ENCODE data around the gene SPNS3. TPM values are rescaled to one million over a fixed set of nuclear protein-coding genes. Genes with fewer than 3 reads are reported as not detected.

Gene SPNS3
- total and polyA plus RNA-seq, 9 of the 15 experiments (the other 6 are each of a cell fraction or from before 2014, with no cell fraction given): not detected

- H3K9ac ChIP-seq (ENCODE audit: insufficient read depth in 1 of 2, low read depth in 2 of 2, low read length in 2 of 2): peak overlapping the region in 1 of 2 experiments; percentile 45; a peak in 1 of 4 replicates
- no peaks in the 10 kb centered on the region for H3K9me1 ChIP-seq (ENCODE audit: control insufficient read depth, insufficient read depth, low read length)
- H3K36me3 ChIP-seq (ENCODE audit: control insufficient read depth, insufficient read depth, low read length): no peaks in the 10 kb centered on the region
- no peak overlapping the region for H3K4me3 ChIP-seq
- ChIA-PET CTCF (ENCODE audit: low intra/inter-chr PET ratio) (no interaction called here), POLR2A (interaction anchor here (0.5 kb wide), 1 partner anchor 553 kb away, joined by 3 read pairs; no protein-coding TSS in a partner anchor)
- H2AFZ ChIP-seq (ENCODE audit: low read depth, low read length): no peak overlapping the region
- peaks cover 0 to 26% of the 10 kb centered on the region in 2 experiments; a peak in 2 of 5 replicates for H3K4me1 ChIP-seq (replicated peaks in 1 of 2; ENCODE audit: control insufficient read depth in 2 of 2, insufficient read depth in 2 of 2, low read length in 2 of 2)
- BruUV-seq (replicated peaks): no TSS peak
- in situ Hi-C loops (cut with MboI) (no loop called here), intact Hi-C loops (cut with micrococcal nuclease) (no loop called here)
- no peak overlapping the region for H3K27ac ChIP-seq (ENCODE audit: extremely low read depth, low read depth, low read length)
- no peaks in the 10 kb centered on the region for H3K79me2 ChIP-seq (ENCODE audit: control insufficient read depth, insufficient read depth, low read length)
- ATAC-seq (no peak), DNase-seq (ENCODE audit: extremely low read depth in 1 of 4, low spot score in 3 of 4) (no peak), FAIRE-seq (no peak)
- peaks cover 3% of the 10 kb centered on the region; the same call in 1 of the 2 replicates for H4K20me1 ChIP-seq (replicated peaks; ENCODE audit: control insufficient read depth, insufficient read depth, low read length)
- H3K4me2 ChIP-seq (ENCODE audit: insufficient read depth, low read length): no peak overlapping the region
- WGBS (ENCODE audit: insufficient coverage, low coverage, missing lambda C conversion rate): 5% methylated on average over 11 of the region's 24 CpGs
- H3K9me3 ChIP-seq (replicated peaks; ENCODE audit: control insufficient read depth, insufficient read depth, low read depth, low read length): no peaks in the 10 kb centered on the region
- peaks cover 0 to 61% of the 10 kb centered on the region in 2 experiments; a peak in 2 of 5 replicates for H3K27me3 ChIP-seq (ENCODE audit: control insufficient read depth in 2 of 2, insufficient read depth in 2 of 2, low read length in 2 of 2)
- TF ChIP-seq HNRNPH1 (optimal IDR thresholded peaks at IDR 0.05; ENCODE audit: low read depth, low read length): no peak
- no peak for TF ChIP-seq CEBPG (CRISPR knock-in tag; IDR thresholded peaks at IDR 0.05)
- TF ChIP-seq CEBPG (tag; conservative IDR thresholded peaks at IDR 0.05 in 1 of 2, IDR thresholded peaks at IDR 0.05 in 1 of 2): 0 out of 4 replicates have a peak, but pooled peaks of 1 of the 2 experiments have one; percentile 10
- peak; percentile 57 for TF ChIP-seq MAFG (tag; conservative IDR thresholded peaks at IDR 0.05)
- 0 out of 2 replicates have a peak, but pooled peaks have one; percentile 2 for TF ChIP-seq ZNF316 (IDR thresholded peaks at IDR 0.05)
- TF ChIP-seq E2F3 (CRISPR knock-in tag; IDR thresholded peaks at IDR 0.05): no peak
- no peak for TF ChIP-seq NR1H2 (CRISPR knock-in tag; IDR thresholded peaks at IDR 0.05)
- TF ChIP-seq C11orf30 (IDR thresholded peaks at IDR 0.05; ENCODE audit: low read depth): peak; percentile 28; the same call in 1 of the 2 replicates
- peak; percentile 52; the same call in 1 of the 2 replicates for TF ChIP-seq NFE2 (IDR thresholded peaks at IDR 0.05; ENCODE audit: low read depth)
Observed at GRCh38 chr17:4513113-4514032, 79.6 kb downstream of the SPNS3 start.

Measured in K562 (cell line).